ENCODE data around the gene SLC7A8.

The SLC7A8 gene

GRCh38 chr14:23129759-23130316 is 53.6 kb downstream of the SLC7A8 start:
- DNase-seq: no peak

- no peak for DNase-seq
Measured at GRCh38 chr14:23128969-23129758, 54.3 kb downstream of the SLC7A8 start.

GRCh38 chr14:23127861-23128260 is 55.6 kb downstream of the SLC7A8 start:
- DNase-seq: no peak

- DNase-seq: no peak
Measured at GRCh38 chr14:23126548-23127278, 56.7 kb downstream of the SLC7A8 start.

GRCh38 chr14:23125933-23126524 is 57.4 kb downstream of the SLC7A8 start:
- no peak for DNase-seq

- no peak for DNase-seq
Measured at GRCh38 chr14:23125011-23125410, 58.4 kb downstream of the SLC7A8 start.

GRCh38 chr14:23124337-23124954 is 59.0 kb downstream of the SLC7A8 start:
- no peak for DNase-seq

GRCh38 chr14:23123419-23123818 is 60.0 kb downstream of the SLC7A8 start:
- no peak for DNase-seq

- no peak for DNase-seq
Measured at GRCh38 chr14:23122086-23122485, 61.4 kb downstream of the SLC7A8 start.

- DNase-seq: no peak
Measured at GRCh38 chr14:23121361-23121771, 62.1 kb downstream of the SLC7A8 start.

GRCh38 chr14:23120541-23121251 is 62.8 kb downstream of the SLC7A8 start:
- DNase-seq: peak; percentile 59 to 83 (median 72)

- DNase-seq: peak; percentile 4 to 72 (median 51)
Measured at GRCh38 chr14:23119363-23120327, 63.8 kb downstream of the SLC7A8 start.

GRCh38 chr14:23118506-23119362 is 64.7 kb downstream of the SLC7A8 start, which contains the start of gene CEBPE:
Gene CEBPE (minus strand): TSS chr14:23119255. CDS start chr14:23119091, 164 bp downstream.
- peak in 1 of 6 experiments; percentile 31 for DNase-seq

- no peak for DNase-seq
Measured at GRCh38 chr14:23117371-23118020, 66.0 kb downstream of the SLC7A8 start.

- DNase-seq: no peak
Measured at GRCh38 chr14:23115918-23116317, 67.5 kb downstream of the SLC7A8 start.

GRCh38 chr14:23115039-23115731 is 68.3 kb downstream of the SLC7A8 start:
- no peak for DNase-seq

GRCh38 chr14:23114669-23115038 is 68.8 kb downstream of the SLC7A8 start:
- no peak for DNase-seq

GRCh38 chr14:23114120-23114458 is 69.4 kb downstream of the SLC7A8 start:
- no peak for DNase-seq

All from stimulated activated naive CD4-positive, alpha-beta T cell (primary cell).